ENCODE measurements around the gene MLPH.

- TF ChIP-seq, protein P1, sequence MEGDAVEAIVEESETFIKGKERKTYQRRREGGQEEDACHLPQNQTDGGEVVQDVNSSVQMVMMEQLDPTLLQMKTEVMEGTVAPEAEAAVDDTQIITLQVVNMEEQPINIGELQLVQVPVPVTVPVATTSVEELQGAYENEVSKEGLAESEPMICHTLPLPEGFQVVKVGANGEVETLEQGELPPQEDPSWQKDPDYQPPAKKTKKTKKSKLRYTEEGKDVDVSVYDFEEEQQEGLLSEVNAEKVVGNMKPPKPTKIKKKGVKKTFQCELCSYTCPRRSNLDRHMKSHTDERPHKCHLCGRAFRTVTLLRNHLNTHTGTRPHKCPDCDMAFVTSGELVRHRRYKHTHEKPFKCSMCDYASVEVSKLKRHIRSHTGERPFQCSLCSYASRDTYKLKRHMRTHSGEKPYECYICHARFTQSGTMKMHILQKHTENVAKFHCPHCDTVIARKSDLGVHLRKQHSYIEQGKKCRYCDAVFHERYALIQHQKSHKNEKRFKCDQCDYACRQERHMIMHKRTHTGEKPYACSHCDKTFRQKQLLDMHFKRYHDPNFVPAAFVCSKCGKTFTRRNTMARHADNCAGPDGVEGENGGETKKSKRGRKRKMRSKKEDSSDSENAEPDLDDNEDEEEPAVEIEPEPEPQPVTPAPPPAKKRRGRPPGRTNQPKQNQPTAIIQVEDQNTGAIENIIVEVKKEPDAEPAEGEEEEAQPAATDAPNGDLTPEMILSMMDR (IDR thresholded peaks at IDR 0.05), result no peak
- TF ChIP-seq EZH2 (IDR thresholded peaks at IDR 0.05), result no peak
- TF ChIP-seq EZH2phosphoT487 (IDR thresholded peaks at IDR 0.05), result no peak
These were observed 72.0 kb downstream of the MLPH start for GRCh38 chr2:237558961-237559641.

Measured in neural progenitor cell (in vitro differentiated cells).